Stimulated activated CD8-positive, alpha-beta memory T cell treated with anti-CD3 and anti-CD28 coated beads, Interleukin-4, amount 100 ng/mL, for 4 hours (primary cell): ENCODE measurements around the gene IGF2R.
"Not testable (repeated sequence)": the region's sequence is repeated elsewhere in the genome, so short reads cannot be mapped to it uniquely, and the experiment has no call there.

Experiments used
- DNase-seq, 2 donors: peaks; one replicate each; pipeline ENCODE4 v3.0.0-alpha.2; 2020; ENCODE audit warnings: low read depth in 2 of 2, low spot score in 1 of 2

The IGF2R gene

DNA sequence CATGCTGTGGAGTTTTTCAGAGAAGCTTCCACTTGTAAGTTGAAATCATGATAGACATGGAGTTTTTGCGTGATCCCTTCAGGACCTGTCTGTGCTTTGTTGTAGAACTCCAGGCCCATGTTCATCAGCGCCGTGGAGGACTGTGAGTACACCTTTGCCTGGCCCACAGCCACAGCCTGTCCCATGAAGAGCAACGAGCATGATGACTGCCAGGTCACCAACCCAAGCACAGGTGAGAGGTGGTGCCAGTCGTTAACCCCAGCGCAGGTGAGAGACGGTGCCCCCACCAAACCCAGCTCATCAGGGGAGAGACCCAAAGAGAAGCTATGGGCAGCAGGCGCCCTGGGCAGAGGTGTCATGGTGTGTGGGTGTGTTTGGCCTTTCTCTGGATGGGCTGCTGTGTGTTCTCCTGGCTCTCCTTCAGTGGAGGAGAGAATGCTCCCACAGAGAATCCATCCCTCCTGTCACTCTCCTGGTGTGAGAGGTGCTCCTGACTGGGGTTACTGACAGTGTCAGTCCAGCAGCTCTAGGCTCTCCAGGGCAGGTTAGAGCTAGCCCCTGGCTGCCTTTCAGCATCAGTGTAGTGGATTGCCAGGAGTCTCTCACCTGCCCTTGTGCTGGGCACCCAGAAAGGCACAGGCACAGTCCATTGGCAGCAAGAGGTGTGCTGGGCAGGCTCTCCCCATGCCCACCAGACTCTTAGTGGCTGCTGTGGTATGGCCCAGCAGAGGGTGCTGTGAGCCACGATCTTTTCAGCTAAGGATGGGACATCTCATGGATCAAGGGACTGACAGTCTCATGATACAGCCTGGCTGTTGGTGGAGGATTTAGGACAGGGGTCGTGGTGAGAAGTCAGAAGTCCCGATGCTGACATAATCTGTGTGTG lies 103.2 kb downstream of the IGF2R start:
- no peak for DNase-seq

DNA sequence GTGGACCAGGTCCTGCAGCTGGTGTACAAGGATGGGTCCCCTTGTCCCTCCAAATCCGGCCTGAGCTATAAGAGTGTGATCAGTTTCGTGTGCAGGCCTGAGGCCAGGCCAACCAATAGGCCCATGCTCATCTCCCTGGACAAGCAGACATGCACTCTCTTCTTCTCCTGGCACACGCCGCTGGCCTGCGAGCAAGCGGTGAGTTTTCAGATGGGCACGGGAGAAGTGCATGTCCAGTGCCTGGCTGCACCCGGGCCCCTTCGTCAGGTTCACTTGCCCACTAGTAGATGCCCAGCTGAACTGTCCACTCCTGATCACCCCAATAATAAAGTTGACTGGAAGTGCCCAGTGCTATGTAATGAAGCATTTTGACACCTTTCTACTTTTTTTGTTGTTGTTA lies 104.4 kb downstream of the IGF2R start:
- DNase-seq = no peak

DNA sequence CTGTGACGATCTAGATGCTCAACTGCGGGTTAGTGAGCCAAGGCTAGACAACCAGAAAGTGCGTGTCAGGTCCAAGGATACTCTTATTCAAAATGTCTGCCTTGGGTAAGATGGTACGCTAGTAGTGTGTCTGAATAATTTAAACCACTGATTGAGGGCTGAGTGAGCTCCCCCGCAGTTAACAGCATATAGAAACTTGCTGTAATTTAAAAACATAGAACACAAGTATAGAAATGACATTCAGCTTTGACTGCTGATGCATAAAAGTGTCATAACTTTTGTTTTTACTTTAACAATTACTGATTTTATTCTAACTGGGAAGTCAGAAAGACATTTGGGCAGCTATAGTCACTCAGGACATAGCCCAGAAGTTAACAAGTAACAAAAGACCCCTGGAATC lies 107.1 kb downstream of the IGF2R start:
- DNase-seq = no peak

DNA sequence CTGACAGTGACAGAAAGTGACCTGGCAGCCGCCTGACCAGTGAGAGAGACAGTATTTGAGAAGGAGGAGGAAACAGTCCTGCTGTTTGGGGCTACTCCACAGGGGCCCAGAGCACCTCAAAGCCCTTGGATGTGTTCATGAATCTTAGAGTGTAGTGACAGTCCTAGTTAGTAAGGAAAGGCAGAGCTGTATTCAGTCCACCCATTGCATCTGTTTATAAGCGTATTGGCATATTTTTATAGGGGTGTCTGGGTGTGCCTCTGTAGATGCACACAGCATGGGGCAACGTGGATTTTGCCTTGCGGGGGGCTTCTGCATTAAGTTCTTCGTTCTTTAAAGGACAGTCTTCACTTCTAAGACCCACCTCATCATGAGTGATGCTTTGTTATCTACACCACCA lies 108.1 kb downstream of the IGF2R start:
- no peak for DNase-seq

DNA sequence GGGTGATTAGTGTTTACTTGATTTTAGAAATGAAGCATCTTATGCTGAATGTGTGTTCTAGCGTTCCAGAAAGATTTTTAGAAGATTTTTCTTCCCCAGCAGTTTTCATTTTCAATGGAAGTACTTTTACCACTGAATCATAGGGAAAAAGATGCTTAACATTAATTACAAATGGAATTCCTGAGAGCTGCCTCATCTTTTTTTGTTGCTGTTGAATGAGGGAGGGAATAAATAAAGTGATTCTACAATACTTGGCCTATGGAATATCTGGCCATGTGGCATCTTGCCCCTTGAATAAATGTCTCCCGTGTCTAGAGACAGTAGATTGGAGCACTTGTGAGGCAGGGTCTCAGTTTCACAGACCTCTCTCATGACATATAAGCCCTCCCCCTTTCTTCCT lies 108.6 kb downstream of the IGF2R start:
- no peak for DNase-seq

DNA sequence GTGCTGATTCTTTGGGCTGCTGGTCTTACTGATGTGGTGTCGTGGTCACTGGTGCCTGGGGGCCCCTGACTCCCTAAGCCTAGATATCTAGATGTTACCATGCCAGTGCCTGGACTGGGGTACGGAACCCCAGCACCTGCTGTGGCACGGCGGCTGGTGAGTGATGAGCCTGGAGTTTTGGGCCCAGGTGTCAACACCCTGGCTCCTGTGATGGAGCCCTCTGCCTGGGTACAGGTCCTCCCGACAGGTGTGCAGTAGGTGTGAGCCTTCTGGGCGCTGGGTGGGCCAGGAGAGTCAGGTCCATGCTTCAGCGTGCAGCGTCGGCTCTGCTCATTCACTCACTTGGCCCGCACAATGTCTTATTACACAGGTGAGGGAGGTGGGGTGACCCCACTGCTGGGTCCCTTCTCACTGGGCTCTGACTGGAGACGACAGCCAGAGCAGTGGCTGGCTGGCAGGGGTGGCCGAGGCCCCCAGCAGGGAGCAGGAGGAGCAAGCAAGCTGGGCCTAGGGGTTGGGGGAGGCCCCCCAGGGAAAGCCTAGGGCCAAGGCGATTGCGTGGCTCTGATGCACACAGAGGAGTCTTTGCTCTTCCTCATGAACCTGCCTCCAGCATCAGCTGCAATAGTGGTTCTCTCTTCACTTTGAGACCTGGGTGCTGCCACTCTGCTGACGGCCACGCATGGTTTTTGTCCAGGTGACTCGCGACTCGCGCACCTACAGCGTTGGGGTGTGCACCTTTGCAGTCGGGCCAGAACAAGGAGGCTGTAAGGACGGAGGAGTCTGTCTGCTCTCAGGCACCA lies 110.2 kb downstream of the IGF2R start:
- no peak for DNase-seq

DNA sequence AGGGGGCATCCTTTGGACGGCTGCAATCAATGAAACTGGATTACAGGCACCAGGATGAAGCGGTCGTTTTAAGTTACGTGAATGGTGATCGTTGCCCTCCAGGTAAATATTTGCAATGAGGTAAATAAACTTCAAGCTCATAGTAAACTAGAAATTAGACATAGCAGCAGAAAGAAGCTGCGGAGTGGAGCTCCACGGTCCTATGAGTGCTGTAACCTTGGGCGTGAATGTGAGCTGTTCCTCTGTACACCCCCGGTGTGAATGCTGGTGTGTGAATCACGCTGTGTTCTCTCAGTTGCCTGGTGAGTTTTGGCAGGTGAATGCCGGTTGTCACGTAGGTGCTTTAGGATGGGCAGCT lies 110.8 kb downstream of the IGF2R start:
- no peak for DNase-seq

DNA sequence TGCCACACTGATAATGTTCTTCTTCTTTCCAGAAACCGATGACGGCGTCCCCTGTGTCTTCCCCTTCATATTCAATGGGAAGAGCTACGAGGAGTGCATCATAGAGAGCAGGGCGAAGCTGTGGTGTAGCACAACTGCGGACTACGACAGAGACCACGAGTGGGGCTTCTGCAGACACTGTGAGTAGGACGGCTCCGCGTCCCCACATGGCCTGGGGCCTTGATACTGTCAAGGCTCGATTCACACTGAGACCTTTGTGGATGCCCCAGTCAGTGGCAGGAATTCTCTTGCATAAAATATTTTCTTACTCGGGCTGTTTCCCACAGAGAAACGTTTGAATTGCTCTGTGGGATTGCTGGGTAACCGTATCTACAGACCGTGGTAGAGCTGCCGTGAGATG lies 111.2 kb downstream of the IGF2R start:
- DNase-seq = no peak

DNA sequence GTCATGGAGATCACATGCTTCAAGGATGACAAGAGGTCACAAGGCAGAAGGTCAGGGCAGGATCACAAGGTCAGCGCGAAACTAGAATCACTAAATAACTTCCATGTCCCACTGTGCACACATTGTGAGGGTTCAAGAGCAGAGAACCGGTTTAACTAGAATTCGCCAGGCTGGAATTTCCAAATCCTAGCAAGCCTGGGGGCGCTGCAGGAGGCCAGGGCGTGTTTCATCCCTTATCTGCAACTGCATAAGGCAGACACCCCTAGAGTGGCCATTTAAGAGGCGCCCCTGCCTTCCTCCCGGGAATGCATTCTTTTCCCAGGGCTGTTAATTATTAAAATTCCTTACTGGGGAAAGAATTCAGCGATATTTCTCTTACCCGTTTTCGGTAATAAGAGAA lies 112.5 kb downstream of the IGF2R start:
- no peak for DNase-seq

DNA sequence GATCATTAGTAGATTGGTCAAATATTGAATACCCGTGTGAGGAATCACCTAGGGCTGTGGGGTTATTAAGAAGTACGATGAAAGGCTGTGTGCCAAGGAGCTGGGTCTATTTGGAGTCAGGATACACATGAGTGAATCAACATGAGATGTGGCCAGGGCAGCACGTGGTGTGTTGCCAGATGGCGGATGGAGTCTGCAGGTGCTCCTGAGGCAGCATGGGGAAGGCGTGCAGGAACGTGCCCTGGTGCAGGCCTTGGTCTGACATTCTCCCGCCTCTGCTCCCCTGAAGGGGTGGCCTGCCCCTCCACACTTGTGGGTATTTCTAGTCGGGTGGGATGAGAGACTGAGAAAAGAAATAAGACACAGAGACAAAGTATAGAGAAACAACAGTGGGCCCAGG lies 113.7 kb downstream of the IGF2R start:
- no peak for DNase-seq

DNA sequence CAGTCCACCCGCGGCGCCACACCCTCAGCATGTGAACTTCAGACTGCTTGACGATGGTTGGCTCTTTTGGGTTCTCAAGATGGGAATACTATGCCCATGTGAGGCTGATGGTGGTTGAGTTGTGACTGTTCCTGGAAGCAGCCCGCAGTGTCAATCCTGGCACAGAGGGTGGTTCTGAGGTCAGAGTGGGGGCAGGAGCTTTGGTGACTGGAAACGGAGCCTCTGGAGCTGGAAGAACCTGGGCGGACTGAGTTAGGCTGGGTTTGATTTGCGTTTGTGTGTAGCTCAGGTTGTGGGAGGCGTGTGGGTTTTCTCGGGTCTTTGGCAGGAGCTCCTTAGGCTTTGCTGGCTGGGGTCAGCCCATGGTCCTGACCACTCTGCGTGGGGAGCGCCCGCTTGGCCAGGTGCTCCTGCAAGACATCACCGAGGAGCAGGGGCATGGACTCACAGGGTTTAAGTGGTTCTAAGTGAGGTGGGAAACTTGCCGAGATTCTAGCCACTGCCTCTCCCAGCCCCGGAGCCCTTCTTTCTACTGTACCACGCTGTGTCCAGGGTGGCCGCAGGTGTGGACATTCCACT lies 115.4 kb downstream of the IGF2R start:
- no peak for DNase-seq

DNA sequence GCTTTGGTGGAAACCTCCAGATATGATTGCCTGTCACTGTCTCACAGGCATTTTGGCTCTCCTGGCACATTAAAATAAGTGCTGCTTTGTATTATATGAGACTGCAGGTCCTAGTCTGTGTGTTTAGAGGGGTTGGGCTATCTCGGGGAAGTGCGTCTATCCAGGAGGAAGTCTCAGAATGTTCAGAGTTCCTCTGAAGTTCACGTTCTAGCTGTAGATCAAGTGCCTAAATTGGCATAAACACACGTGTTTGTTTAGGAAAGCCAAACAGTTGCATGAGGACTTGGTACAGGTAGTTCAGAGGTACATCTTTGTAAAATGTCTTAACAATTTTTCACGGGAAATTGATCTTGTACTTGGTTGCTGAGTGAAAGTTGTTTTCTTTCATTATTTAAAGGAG lies 116.3 kb downstream of the IGF2R start:
- DNase-seq = no peak

DNA sequence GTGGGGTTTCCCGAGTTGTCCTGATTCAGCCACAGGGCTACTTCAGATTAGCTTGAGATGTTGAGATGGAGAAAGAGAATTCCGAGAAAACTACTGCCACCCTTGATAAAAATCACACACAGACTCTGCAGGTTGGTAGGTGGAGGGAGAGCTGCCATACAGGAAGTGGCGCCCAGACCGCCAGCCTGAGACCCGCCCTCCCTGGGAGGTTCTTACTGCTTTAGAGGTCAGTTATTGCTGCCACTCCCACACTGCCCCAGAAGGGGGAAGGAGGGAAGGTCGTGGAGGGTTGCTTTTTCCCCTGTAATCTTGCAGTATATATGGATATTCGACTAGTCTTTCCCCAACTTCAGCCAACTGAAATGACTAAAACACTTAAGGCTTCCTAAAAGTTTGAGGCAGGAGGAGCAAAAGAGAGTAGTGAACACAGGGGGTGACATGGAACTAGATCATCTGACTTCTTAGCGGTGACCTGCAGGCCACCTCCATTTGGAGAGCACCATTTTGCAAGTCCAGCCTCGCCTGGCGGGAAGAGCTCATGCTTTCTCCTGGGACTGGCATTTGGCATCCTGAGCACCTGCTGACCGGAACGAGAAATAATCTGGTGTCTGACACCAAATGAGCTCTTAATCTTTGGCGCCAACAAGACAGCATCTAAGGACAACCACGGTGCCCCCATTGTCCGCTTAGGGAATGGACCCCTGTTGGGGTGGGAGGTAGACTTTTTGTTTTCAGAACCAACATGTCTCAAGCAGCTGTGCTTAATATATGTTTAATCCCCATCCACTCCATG lies 117.0 kb downstream of the IGF2R start:
- DNase-seq = no peak

DNA sequence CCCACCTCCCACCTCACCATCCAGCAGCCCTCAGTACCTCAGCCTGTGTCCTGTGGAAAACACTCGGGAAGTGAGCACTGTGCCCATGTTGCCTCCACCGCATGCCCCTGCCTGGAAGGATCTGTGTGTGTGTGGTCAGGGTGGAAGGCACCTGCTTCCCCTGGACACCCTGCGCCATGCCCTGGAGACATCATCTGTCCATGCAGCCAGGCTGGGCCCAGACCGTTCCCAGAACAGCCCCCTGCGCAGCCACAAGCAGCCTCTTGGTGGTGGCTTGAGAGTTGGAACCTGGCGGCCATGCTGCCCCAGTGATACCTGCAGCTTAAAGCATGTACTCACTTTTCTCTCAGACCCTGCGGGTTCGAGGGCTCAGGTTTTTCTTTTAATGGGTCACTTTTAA lies 117.9 kb downstream of the IGF2R start:
- no peak for DNase-seq

DNA sequence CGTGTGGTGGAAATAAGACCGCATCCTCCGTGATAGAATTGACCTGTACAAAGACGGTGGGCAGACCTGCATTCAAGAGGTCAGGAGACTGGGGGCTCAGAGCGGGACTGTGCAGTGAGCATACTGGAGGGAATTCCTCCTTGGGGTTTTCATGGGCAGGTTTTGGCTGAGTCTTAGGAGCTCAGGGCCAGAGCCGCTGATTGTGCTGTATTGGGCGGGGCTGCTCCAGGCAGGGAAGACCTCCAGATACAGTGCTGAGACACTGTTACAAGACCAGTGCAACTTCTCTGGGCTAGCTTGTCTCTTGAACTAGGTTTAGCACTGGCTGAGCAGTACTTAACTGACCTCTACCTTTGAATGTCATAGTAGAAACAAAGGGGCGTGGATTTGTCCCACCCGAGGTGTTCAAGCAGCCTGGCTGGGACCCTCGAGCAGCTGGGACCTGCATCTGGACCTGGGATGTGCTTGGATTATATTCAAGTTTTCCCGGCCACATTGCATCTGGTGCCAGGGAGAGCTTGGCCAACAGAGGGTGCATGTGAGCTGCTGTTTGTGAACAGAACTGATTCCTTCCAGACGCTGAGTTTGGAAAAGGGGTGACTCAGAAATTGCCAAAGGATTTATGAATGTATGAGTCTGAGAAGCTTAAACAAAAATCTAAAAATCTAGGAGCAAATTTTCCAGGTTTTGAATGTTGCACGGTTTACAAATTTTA lies 119.3 kb downstream of the IGF2R start:
- no peak for DNase-seq

DNA sequence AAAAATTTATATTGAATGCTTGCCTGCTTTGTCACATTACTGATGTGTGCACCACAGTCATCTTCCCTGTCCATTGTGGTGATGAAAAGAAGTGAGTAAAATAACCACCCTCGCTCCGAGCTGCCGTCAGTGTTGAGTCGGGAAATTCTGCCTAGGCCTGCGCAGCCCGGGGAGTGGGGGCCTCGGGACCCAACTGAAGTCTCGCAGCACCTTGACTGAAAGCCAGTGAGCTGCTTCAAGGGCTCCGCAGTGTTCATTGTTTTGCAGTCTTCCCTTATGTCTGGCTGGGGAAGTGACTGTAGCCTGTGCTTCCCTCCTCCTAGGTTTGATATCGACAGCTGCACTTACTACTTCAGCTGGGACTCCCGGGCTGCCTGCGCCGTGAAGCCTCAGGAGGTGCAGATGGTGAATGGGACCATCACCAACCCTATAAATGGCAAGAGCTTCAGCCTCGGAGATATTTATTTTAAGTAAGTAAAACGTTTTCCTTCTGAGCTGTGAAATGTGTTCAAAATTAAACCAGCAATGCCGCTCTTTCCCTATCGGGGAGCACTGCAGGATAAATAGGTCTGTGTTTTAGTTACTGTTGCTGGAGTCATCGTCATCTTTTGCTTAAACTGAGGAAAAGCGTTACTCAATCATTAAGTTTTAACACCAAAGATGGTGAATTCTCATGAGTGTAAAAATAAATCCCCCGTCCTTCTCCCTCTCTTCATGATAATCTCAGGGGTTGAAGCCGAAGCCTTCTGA lies 120.1 kb downstream of the IGF2R start:
- no peak for DNase-seq

DNA sequence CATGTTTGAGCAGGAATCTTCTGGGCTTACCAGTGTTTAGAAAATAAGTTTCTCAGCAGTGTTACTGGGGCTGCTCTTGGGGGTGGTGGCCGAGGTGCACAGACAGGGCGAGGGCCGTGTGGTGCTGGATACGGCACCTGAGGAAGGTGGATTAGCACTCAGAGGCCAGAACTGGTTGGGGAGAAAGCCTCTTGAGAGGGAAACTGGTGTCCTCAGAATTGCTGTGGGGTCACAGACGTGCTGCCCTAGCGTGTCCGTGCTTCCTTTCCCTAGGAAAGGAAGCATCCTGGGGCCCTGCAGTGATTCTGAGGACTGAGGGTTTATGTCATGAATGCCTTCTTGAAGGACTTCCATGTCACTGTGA lies 120.6 kb downstream of the IGF2R start:
- DNase-seq = no peak

DNA sequence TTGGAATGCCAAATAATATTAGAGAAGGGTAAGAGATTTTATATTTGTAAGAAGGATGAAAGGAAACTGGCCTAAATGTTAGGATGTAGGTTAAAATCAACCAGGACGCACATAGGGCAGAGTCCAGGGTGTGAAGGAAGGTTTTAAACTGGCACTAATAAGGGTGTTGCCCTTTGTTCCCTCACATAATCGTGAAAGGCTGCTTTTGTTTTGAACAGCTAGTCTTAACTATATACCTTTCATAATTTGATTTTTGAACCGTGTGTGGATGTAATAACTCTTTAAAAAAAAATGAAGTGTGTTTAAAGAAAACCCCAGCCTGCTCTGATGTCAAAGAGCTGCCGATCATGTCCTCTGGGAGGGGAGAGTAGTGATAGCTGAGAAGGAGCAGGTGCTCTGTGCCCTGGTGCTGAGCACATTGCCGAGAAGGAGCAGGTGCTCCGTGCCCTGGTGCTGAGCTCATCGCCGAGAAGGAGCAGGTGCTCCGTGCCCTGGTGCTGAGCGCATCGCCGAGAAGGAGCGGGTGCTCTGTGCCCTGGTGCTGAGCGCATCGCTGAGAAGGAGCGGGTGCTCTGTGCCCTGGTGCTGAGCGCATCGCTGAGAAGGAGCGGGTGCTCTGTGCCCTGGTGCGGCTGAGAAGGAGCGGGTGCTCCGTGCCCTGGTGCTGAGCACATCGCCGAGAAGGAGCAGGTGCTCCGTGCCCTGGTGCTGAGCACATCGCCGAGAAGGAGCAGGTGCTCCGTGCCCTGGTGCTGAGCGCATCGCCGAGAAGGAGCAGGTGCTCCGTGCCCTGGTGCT lies 121.8 kb downstream of the IGF2R start:
- DNase-seq = not testable (repeated sequence)

DNA sequence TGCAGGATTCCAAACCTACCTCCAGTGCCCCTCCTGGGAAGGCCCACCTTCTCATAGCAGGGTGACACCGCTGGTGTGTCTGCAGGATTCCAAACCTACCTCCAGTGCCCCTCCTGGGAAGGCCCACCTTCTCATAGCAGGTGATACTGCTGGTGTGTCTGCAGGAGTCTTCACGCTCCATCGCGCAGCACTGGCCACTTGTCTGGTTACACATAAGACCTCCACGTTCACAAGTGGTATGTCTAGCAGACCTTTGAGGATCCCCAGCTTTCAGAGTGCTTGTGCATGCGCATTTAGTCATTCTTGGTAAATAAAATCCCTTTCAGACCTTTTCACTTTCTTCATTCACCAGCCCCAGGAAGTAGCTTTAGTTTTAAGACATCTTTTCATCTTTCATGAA lies 123.3 kb downstream of the IGF2R start:
- DNase-seq = not testable (repeated sequence)
